Tracheal epithelial cell (primary cell): ENCODE measurements around the gene MSH3. TPM values are rescaled to one million over a fixed set of nuclear protein-coding genes. Genes with fewer than 3 reads are reported as not detected.

Experiments used
- total RNA-seq: library from RNA; depleted of rRNA; stranded (reverse); fragments of >200 nt; gene quantifications from 2 replicates; pipeline ENCODE4 v1.2.1, GENCODE V29; 2014

Gene MSH3
- total RNA-seq: 9.6 and 14.7 TPM in 2 replicates

GRCh38 chr5:80654391-80655230 is at the start of gene MSH3, which contains the start of gene DHFR:
TSS of gene MSH3 (plus strand) at chr5:80654652. CDS start at chr5:80654728, 76 bp downstream.
TSS of gene DHFR (minus strand) at chr5:80654983. CDS start at chr5:80654489, 494 bp downstream.

Other genes starting within 250 kb of the MSH3 start
- gene ZFYVE16, start 246.6 kb upstream of the MSH3 start, total RNA-seq: 15.1 and 16.6 TPM in 2 replicates
- gene FAM151B, start 166.6 kb upstream of the MSH3 start, total RNA-seq: 0.43 and 0.48 TPM in 2 replicates
- gene ANKRD34B, start 84.4 kb upstream of the MSH3 start, total RNA-seq: 0.96 TPM in 1 of 2 replicates, not detected in the other
- 2.6 and 4.8 TPM in 2 replicates for gene DHFR, start 331 bp downstream of the MSH3 start, total RNA-seq